ENCODE results near the gene CCT4.

GRCh38 chr2:61898810-61899209 lies 10.4 kb upstream of the CCT4 start:
- TF ChIP-seq CTCF (IDR thresholded peaks at IDR 0.05) (peak; percentile 68), ZFX (IDR thresholded peaks at IDR 0.05; ENCODE audit: borderline replicate concordance) (no peak)

Data from 22Rv1 (cell line).